ENCODE results near the gene ZNF358.

The ZNF358 gene

GRCh38 chr19:7488736-7489353 lies 27.1 kb upstream of the ZNF358 start, which contains the start of gene PEX11G:
Gene PEX11G, minus strand, starts transcription at chr19:7489035. Its CDS starts 25 bp downstream, at chr19:7489010.
- TF ChIP-seq SIN3A (IDR thresholded peaks at IDR 0.05; ENCODE audit: borderline replicate concordance, insufficient read depth, low read length) = no peak
- peak; percentile 51; the same call in 1 of the 2 replicates for TF ChIP-seq TAF1 (IDR thresholded peaks at IDR 0.05; ENCODE audit: borderline replicate concordance, insufficient read depth, low read length)
- TF ChIP-seq REST (IDR thresholded peaks at IDR 0.05; ENCODE audit: insufficient read depth in 1 of 2, low read depth in 2 of 2, low read length in 2 of 2) = no peak
- peak; percentile 62 for TF ChIP-seq FOXP2 (optimal IDR thresholded peaks at IDR 0.05; ENCODE audit: borderline replicate concordance, extremely low read depth, extremely low read length, insufficient read depth)
- peak; percentile 80 for TF ChIP-seq POLR2AphosphoS5 (IDR thresholded peaks at IDR 0.05; ENCODE audit: low read depth, low read length)

GRCh38 chr19:7489609-7490044 lies 26.3 kb upstream of the ZNF358 start:
- no peak for TF ChIP-seq TAF1 (IDR thresholded peaks at IDR 0.05; ENCODE audit: borderline replicate concordance, insufficient read depth, low read length)
- TF ChIP-seq SIN3A (IDR thresholded peaks at IDR 0.05; ENCODE audit: borderline replicate concordance, insufficient read depth, low read length) = no peak
- TF ChIP-seq REST (IDR thresholded peaks at IDR 0.05; ENCODE audit: insufficient read depth in 1 of 2, low read depth in 2 of 2, low read length in 2 of 2) = no peak

- TF ChIP-seq TAF1 (IDR thresholded peaks at IDR 0.05; ENCODE audit: borderline replicate concordance, insufficient read depth, low read length) (no peak), FOXP2 (optimal IDR thresholded peaks at IDR 0.05; ENCODE audit: borderline replicate concordance, extremely low read depth, extremely low read length, insufficient read depth) (no peak), REST (IDR thresholded peaks at IDR 0.05; ENCODE audit: insufficient read depth in 1 of 2, low read depth in 2 of 2, low read length in 2 of 2) (no peak)
Measured at GRCh38 chr19:7492142-7492541, 23.8 kb upstream of the ZNF358 start.

- no peak for TF ChIP-seq TAF1 (IDR thresholded peaks at IDR 0.05; ENCODE audit: borderline replicate concordance, insufficient read depth, low read length)
- TF ChIP-seq POLR2AphosphoS5 (IDR thresholded peaks at IDR 0.05; ENCODE audit: low read depth, low read length) = no peak
- TF ChIP-seq SIN3A (IDR thresholded peaks at IDR 0.05; ENCODE audit: borderline replicate concordance, insufficient read depth, low read length) = no peak
- no peak for TF ChIP-seq FOXP2 (optimal IDR thresholded peaks at IDR 0.05; ENCODE audit: borderline replicate concordance, extremely low read depth, extremely low read length, insufficient read depth)
- TF ChIP-seq REST (IDR thresholded peaks at IDR 0.05; ENCODE audit: insufficient read depth in 1 of 2, low read depth in 2 of 2, low read length in 2 of 2) = no peak
Measured at GRCh38 chr19:7492558-7492957, 23.3 kb upstream of the ZNF358 start.

Data from PFSK-1 (cell line).